ENCODE measurements around the gene SPATA4.
A peak's percentile ranks its signal among the peaks of the same experiment; 100 is the strongest.

GRCh38 chr4:176207839-176208238 is 12.5 kb upstream of the SPATA4 start:
- TF ChIP-seq ZNF565 (CRISPR knock-in tag; conservative IDR thresholded peaks at IDR 0.05; ENCODE audit: low read depth) (no peak), PPARA (CRISPR knock-in tag; IDR thresholded peaks at IDR 0.05; ENCODE audit: borderline replicate concordance) (no peak), PATZ1 (CRISPR knock-in tag; IDR thresholded peaks at IDR 0.05; ENCODE audit: borderline replicate concordance) (no peak), CSDC2 (CRISPR knock-in tag; IDR thresholded peaks at IDR 0.05) (no peak), ZC3H10 (CRISPR knock-in tag; IDR thresholded peaks at IDR 0.05) (no peak), ISL1 (CRISPR knock-in tag; IDR thresholded peaks at IDR 0.05) (peak; percentile 68), GLIS3 (CRISPR knock-in tag; IDR thresholded peaks at IDR 0.05) (no peak), ZFP3 (CRISPR knock-in tag; IDR thresholded peaks at IDR 0.05) (no peak), RARB (CRISPR knock-in tag; IDR thresholded peaks at IDR 0.05) (no peak)

All from SK-N-SH treated with all-trans-retinoic acid at 6 μM for 48 hours (cell line).